PC-3 (cell line): ENCODE results near the gene ENDOV. TPM values are rescaled to one million over a fixed set of nuclear protein-coding genes. Genes with fewer than 3 reads are reported as not detected.

ENCODE experiments used
- ATAC-seq: fragments of 200-7000 bp; cut with Tn5 transposase; 2 replicates; pipeline ENCODE4 v1.9.1; 2020; ENCODE audit warnings: mild to moderate bottlenecking, moderate library complexity
- BruUV-seq: library from RNA; stranded (reverse); fragments of 400-500 nt; replicated peaks from 2 replicates; lab custom pipeline; 2021; lab: Mats Ljungman, UMichigan
- CTCF ChIA-PET: fragments of 300-600 bp; sonication (Branson Sonifier 250); formaldehyde crosslinking; loops from one replicate; lab custom pipeline; 2022; ENCODE audit warnings: antibody characterized with exemption; lab: Charles Lee
- POLR2A ChIA-PET: fragments of 300-600 bp; sonication (Branson Sonifier 250); formaldehyde crosslinking; loops from one replicate; lab custom pipeline; 2022; ENCODE audit warnings: antibody characterized with exemption; ENCODE audit not compliant: unreplicated experiment; lab: Charles Lee
- DNase-seq: peaks from one replicate; pipeline ENCODE4 v3.0.0-alpha.2; 2015
- H2AFZ ChIP-seq: fragments of 300-600 bp; sonication (generic); 2 replicates; pipeline ENCODE4 v1.6.0; 2016; ENCODE audit warnings: antibody characterized with exemption, low read length
- H3F3A ChIP-seq: fragments of 300-600 bp; sonication (generic); one replicate; pipeline ENCODE4 v1.6.0; 2017; ENCODE audit warnings: antibody characterized with exemption, low read length, control low read depth, mild to moderate bottlenecking; ENCODE audit not compliant: unreplicated experiment
- H3K27ac ChIP-seq: fragments of 300-600 bp; sonication (generic); 2 replicates; pipeline ENCODE4 v1.5.1; 2016; ENCODE audit warnings: mild to moderate bottlenecking, low read length
- H3K27me3 ChIP-seq: fragments of 300-600 bp; sonication (generic); 2 replicates; pipeline ENCODE4 v1.6.1; 2016; ENCODE audit warnings: low read length, mixed read lengths
- H3K36me3 ChIP-seq: fragments of 300-600 bp; sonication (generic); 2 replicates; pipeline ENCODE4 v1.6.1; 2016; ENCODE audit warnings: low read depth, mixed run types, low read length, mixed read lengths
- H3K4me1 ChIP-seq: fragments of 300-600 bp; sonication (generic); 2 replicates; pipeline ENCODE4 v1.5.1; 2016; ENCODE audit warnings: low read length; ENCODE audit not compliant: insufficient read depth
- H3K4me2 ChIP-seq: fragments of 300-600 bp; sonication (generic); 2 replicates; pipeline ENCODE4 v1.6.0; 2016; ENCODE audit warnings: low read length
- H3K4me3 ChIP-seq: fragments of 300-600 bp; sonication (generic); 2 replicates; pipeline ENCODE4 v1.5.1; 2016; ENCODE audit warnings: mild to moderate bottlenecking, low read length, mixed read lengths
- H3K79me2 ChIP-seq: fragments of 300-600 bp; sonication (generic); 2 replicates; pipeline ENCODE4 v1.6.1; 2017; ENCODE audit warnings: low read length, mixed read lengths
- H3K9ac ChIP-seq: fragments of 300-600 bp; sonication (generic); 2 replicates; pipeline ENCODE4 v1.6.0; 2016; ENCODE audit warnings: mild to moderate bottlenecking, low read length
- H3K9me2 ChIP-seq: fragments of 300-600 bp; sonication (generic); replicated peaks from 2 replicates; pipeline ENCODE4 v1.6.1; 2016; ENCODE audit warnings: mixed run types, low read length, mixed read lengths
- H3K9me3 ChIP-seq: fragments of 300-600 bp; sonication (generic); 2 replicates; pipeline ENCODE4 v1.6.1; 2016; ENCODE audit warnings: low read length, mixed read lengths
- H4K20me1 ChIP-seq: fragments of 300-600 bp; sonication (generic); 2 replicates; pipeline ENCODE4 v1.6.1; 2016; ENCODE audit warnings: low read length, mixed read lengths
- CTCF ChIP-seq: fragments of 300-600 bp; sonication (generic); conservative IDR thresholded peaks from 2 replicates; pipeline ENCODE4 v1.5.1; 2017; ENCODE audit warnings: antibody characterized with exemption, low read depth, mild to moderate bottlenecking, low read length
- EZH2 ChIP-seq: fragments of 300-600 bp; sonication (generic); IDR thresholded peaks from one replicate; pipeline ENCODE4 v1.6.1; 2017; ENCODE audit warnings: antibody characterized with exemption, mild to moderate bottlenecking, low read length; ENCODE audit not compliant: unreplicated experiment
- EZH2phosphoT487 ChIP-seq: fragments of 300-600 bp; sonication (generic); IDR thresholded peaks from 2 replicates; pipeline ENCODE4 v1.6.1; 2018; ENCODE audit warnings: mild to moderate bottlenecking, antibody characterized with exemption, low read length, borderline replicate concordance
- intact Hi-C: fragments of 100-400 bp; cut with micrococcal nuclease; formaldehyde crosslinking; loops from 2 replicates; pipeline ENCODE4 v1.9.0; 2023
- total RNA-seq: library from RNA; depleted of rRNA; stranded (reverse); fragments of >200 nt; gene quantifications from 2 replicates; pipeline ENCODE4 v1.2.3, GENCODE V29; 2014

Gene ENDOV
- total RNA-seq, 1 experiment from 2014 or later = 57.9 TPM

GRCh38 chr17:80470603-80471002, 55.6 kb downstream of the ENDOV start:
- TF ChIP-seq EZH2 = no peak
- no peak for TF ChIP-seq CTCF
- TF ChIP-seq EZH2phosphoT487 = no peak
- Histone ChIP-seq H3F3A (no peaks in the 10 kb centered on the region), H3K27ac (no peak overlapping the region), H3K4me3 (no peak overlapping the region), H3K36me3 (no peaks in the 10 kb centered on the region), H4K20me1 (no peaks in the 10 kb centered on the region), H3K4me1 (peaks cover 14% of the 10 kb centered on the region), H3K9me3 (no peaks in the 10 kb centered on the region), H3K9ac (no peak overlapping the region), H3K27me3 (peaks cover 32% of the 10 kb centered on the region), H3K9me2 (no peaks in the 10 kb centered on the region), H2AFZ (no peak overlapping the region), H3K4me2 (no peak overlapping the region), H3K79me2 (no peaks in the 10 kb centered on the region)
- ChIA-PET CTCF (no interaction called here), POLR2A (no interaction called here)
- no TSS peak for BruUV-seq
- no peak for ATAC-seq
- intact Hi-C loops = no loop called here
- DNase-seq = no peak

DNA sequence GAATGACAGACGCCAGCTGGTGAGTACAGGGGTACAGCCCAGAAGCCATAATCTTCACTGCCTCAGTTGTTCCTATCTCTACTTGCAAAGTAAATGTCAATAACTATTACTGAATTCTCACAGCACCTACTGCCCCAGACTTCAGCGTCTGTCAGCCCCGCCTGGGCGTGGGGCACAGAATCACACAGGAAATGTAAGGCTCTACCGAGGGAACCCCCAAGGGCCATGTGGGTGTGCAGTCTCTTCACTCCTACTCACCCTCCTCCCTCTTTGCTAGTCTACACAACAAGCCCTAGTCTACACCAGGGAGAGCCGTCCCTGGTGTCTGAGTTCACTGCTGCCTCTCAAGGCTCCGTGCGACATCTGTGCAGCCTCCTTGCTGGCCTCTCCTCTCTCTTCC, 57.0 kb downstream of the ENDOV start:
- no peaks in the 10 kb centered on the region for H4K20me1 ChIP-seq
- peaks cover 36% of the 10 kb centered on the region for H3K27me3 ChIP-seq
- H3F3A ChIP-seq = no peaks in the 10 kb centered on the region
- ATAC-seq = no peak
- no peak overlapping the region for H3K4me3 ChIP-seq
- TF ChIP-seq EZH2phosphoT487 (no peak), EZH2 (no peak), CTCF (no peak)
- no TSS peak for BruUV-seq
- no peak for DNase-seq
- ChIA-PET POLR2A (no interaction called here), CTCF (no interaction called here)
- no peak overlapping the region for H2AFZ ChIP-seq
- peaks cover 19% of the 10 kb centered on the region for H3K4me1 ChIP-seq
- intact Hi-C loops = no loop called here
- H3K36me3 ChIP-seq = no peaks in the 10 kb centered on the region
- H3K27ac ChIP-seq = no peak overlapping the region
- no peak overlapping the region for H3K4me2 ChIP-seq
- no peak overlapping the region for H3K9ac ChIP-seq
- no peaks in the 10 kb centered on the region for H3K9me3 ChIP-seq
- no peaks in the 10 kb centered on the region for H3K79me2 ChIP-seq
- no peaks in the 10 kb centered on the region for H3K9me2 ChIP-seq

DNA sequence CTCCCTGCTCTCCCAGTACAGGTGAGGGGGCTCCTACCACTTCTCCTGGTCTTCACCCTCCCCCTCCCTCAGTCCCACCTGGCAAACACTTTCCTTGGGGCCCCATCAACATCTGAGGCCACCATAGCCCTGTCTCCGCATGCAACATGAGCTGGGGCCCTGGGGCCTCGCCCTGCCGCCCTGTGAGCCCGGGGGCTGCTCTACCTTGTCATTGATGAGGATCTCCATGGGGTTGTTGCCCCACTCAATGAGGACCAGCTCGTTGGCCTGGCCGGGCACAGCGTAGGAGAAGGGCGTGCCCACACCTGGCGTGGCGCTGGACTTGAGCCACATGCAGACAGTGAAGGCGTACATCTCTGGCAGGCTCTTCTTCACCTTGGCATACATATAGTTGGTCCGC, 58.0 kb downstream of the ENDOV start:
- H3K9me2 ChIP-seq = no peaks in the 10 kb centered on the region
- H4K20me1 ChIP-seq = no peaks in the 10 kb centered on the region
- DNase-seq (no peak), ATAC-seq (no peak)
- no peak for TF ChIP-seq EZH2
- TF ChIP-seq EZH2phosphoT487 = no peak
- no peak for TF ChIP-seq CTCF
- ChIA-PET CTCF (interaction anchor here (1.0 kb wide), 1 partner anchor 103 kb away, joined by 4 read pairs; no protein-coding TSS in a partner anchor), POLR2A (interaction anchor here (0.9 kb wide), 1 partner anchor 18 kb away, joined by 3 read pairs; no protein-coding TSS in a partner anchor)
- H3K27ac ChIP-seq = no peak overlapping the region
- H3K79me2 ChIP-seq = no peaks in the 10 kb centered on the region
- intact Hi-C loops = no loop called here
- H3K4me2 ChIP-seq = no peak overlapping the region
- H2AFZ ChIP-seq = no peak overlapping the region
- no peak overlapping the region for H3K4me3 ChIP-seq
- no peaks in the 10 kb centered on the region for H3K36me3 ChIP-seq
- H3F3A ChIP-seq = no peaks in the 10 kb centered on the region
- H3K9ac ChIP-seq = no peak overlapping the region
- no peaks in the 10 kb centered on the region for H3K9me3 ChIP-seq
- peaks cover 19% of the 10 kb centered on the region for H3K4me1 ChIP-seq
- peaks cover 37% of the 10 kb centered on the region for H3K27me3 ChIP-seq
- BruUV-seq = no TSS peak
